Activated T-cell treated with anti-CD3 and anti-CD28 coated beads for 48 hours (primary cell): ENCODE results near the gene MYOZ3.

ENCODE experiments used
- DNase-seq: peaks from one replicate; pipeline ENCODE4 v3.0.0-alpha.2; 2020; ENCODE audit warnings: low read depth

MYOZ3 gene

DNA sequence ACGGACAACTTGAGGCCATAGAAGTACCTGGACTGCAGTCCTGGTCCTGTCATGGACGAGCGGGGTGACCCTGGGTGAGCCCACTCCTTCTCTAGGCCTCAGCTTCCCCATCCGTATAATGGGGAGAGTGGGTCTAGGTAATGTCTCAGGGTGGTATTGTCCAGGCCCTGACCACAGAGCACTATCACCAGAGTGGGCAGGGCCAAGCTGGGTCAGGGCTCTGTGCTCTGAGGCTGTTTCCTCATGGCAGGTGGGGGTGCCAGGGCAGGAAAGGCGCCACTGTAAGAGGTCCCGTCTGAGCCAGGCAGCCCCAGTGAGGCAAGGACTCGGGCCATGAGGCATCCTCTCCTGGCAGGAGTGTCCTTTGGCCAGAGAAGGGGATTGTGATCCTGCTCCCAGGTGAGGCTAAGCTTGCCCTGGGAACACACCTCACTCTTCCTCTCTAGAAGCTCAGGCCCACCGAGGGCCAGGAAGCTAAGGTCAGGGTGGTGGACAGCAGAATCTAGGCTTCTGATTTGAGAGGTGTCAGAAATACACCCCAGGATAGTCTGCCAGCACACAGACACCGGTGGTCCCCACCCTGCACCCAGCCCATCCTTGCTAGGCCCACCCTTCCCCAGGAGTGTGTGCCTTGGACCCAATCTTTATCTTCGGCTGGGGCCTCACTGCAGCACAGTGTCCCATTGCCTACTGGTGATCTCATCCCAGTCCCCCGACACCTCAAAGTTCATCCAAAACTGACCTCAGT lies 1.5 kb upstream of the MYOZ3 start:
- DNase-seq, result no peak

DNA sequence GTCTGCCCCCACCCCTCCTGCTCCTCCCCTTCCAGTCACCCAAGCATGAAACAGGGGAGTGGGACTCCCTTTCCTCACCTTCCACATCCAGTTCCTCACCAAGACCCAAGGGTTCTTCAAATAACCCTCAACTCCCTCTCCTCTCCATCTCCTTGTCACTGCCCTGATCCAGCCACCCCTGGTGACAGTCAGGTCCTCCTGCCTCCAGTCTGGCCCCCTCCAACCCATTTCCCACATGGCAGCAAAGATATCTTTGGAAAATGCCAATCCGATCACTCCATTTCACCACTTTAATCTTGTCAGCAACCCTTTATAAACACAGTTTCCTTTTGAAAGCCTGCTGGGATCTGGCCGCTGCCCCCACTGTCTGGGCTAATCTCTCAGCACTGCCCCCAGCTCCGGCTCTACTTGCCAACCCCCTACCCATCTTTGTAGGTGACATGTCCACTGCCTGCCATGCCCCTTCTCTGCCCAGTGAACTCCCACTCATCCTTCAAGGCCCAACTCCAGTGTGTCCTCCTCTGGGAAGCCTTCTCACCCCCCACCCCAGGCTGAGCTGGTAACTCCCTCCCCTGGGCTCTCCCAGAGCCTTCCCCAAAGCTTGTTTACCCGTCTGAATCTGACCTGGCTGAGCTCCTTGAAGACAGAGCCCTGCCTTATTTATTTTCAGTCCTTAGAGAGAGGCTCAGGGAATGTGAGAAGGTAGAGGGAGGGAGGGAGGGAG lies 781 bp upstream of the MYOZ3 start:
- no peak for DNase-seq

DNA sequence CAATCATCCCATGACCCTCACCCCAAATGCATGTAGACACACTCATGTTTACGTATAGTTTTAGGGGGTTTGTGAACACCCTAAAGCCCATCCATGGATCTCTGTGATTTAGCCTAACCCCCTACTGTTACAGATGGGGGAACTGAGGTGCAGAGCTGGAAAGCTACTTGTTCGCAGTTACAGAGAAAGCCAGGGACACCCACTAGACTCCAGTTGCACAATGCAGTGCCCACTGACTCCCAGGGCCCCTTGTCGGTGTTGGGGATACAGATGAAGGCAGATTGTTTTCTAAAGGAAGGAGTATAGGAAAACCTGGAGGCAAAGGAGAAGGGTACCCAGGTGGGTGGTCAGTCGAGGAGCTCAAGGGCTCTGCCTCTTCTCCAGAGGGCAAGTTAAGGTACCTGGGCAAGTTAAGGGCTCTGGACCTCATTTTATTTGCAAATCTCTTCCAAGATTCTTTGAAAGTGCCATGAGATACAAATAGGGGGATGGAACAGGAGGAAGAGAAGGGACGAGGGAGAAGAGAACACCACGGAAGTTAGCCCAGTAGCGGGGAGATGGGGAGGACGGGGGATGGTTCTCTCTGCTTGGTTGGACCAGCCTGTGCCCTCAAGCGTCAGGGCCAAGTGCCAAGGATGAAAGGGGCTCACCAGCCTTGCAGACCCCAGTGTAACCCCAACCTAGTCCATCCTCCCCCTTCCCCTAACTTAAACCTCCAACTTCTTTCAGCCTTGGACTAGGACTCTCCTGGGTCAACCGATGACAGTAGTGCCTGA lies 958 bp downstream of the MYOZ3 start:
- DNase-seq, result no peak

DNA sequence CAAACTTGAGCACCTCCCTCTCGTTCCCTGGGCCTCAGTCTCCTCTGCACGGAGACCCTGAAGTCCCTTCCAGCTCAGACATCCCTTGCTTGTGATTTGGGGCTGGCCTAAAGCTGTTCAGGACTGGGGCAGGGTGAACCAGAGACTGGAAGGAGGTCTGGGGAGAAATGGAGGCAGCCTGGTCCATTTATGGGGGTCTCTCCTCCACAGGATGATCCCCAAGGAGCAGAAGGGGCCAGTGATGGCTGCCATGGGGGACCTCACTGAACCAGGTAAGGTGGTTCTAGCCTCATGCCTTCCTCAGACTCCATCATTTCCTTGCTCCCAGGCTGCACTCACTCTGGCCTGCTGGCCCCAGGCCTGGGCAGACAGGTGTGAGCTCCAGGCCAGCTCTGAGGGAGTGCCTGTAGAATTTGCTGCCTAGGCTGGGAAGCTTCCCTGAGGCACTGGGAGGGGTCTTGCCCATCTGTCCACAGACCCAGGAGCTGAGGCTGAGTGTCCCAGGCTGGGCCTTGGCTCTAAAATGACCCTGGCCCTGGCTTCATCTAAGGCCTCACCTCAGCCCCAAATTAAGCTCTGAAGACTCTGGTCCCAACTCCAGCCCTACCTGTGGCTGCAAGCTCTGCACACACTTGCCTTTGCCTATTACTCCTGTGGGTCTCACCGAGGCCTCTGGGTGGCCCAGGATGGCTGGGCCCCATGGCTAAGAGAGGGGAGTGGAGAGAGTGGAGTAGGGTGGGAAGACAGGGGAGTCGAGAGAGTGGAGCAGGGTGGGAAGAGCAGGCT lies 1.9 kb downstream of the MYOZ3 start:
- DNase-seq, result no peak

DNA sequence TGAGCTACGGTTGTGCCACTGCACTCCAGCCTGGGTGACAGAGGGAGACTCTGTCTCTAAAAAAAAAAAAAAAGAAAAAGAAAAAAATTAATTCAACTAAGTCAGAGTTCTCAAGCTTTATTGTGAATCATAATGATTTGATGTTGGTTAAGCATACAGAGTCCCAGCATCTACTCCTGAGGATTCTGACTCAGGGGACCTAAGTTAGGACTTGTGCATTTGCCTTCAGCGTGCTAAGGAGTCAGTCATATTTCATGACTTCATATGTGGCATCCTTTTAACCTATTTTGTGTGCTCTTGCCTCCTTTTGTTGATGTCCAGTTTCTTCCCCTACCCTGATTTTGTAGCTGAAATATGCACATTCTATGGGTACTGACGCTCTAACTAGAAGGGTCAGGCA lies 2.9 kb downstream of the MYOZ3 start:
- DNase-seq, result no peak

DNA sequence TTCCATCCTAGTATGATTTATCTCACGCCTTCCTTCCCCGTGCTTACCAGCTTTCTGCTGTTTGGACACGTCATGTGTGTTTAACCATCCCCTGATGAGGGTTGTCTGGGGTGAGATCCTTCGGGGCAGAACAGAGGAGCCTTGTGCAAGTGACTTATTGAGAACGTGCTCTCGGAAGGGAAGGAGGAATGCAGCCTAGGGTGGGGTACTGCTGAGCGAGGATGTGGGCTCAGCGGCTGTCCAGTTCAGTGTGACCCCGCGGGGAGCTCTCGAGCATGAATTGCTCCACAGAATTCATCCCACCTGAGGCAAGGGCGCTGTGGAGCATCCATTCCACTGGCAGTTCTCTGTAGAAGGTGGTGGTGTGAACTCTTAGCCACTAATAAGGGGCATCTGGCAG lies 4.0 kb downstream of the MYOZ3 start:
- no peak for DNase-seq

DNA sequence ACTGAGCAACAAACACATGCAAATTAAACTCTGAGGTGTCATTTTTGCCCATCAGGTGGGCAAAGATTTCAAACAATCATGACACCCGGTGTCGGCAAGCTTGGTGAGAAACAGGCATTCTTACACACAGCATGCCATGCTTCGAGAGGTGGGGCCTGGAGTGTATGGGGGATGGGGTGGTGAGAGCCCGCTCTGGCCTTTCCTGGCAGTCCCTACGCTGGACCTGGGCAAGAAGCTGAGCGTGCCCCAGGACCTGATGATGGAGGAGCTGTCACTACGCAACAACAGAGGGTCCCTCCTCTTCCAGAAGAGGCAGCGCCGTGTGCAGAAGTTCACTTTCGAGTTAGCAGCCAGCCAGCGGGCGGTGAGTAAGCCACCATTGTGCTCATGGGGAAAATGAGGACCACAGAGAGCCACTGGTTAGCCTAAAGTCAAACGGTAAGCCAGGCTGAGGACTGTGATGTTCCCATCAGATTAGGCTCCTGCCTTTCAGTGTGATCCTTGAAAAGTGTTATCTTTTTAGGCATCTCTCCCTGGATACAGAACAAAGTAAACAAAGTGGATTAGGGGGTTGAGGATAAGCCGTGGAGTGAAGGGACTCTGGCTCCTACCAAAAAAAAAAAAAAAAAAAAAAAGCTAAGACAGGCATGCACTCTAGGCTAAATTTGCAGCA lies 9.4 kb downstream of the MYOZ3 start:
- no peak for DNase-seq

DNA sequence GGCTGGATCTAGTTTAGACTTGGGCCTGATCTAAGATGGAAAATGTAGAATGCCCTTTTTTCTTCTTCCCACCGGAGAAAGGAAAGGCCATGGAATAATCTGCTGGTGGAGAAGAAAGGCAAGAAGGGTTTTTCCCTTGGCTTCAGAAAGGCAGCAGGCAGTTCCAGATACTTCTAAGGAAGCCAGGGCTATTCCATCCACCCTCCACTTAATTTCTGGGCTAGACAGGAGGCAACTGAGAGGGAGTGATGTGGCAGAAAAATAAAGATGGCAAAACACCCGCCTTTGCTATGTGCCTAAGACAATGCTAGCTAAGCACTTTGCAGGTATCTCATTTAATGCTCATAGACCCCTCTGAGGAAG lies 9.9 kb downstream of the MYOZ3 start:
- no peak for DNase-seq

DNA sequence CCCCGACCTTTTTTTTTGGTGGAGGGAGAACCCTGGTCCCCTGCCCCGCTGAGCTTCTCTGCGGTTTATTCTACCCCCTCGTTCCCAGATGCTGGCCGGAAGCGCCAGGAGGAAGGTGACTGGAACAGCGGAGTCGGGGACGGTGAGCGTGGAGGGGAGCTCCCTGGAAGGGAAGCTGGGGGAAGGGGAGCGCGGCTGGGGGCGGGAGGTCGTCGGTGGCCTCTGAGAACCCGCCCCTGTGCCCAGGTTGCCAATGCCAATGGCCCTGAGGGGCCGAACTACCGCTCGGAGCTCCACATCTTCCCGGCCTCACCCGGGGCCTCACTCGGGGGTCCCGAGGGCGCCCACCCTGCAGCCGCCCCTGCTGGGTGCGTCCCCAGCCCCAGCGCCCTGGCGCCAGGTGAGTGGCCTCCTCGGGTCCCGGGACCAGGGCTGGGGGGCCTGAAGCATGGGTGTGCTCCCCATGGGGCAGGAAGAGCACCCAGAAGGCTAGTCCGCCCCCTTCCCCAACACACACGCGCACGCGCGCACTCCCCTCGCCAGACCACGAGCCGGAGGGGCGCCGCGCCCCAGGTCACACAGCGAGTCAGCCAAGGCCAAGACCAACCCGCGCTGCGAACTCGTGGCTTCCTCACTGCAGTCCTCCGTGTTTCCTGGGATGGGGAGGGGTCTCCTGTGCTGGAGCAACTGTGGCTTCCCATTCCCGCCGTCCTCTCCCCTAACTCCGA lies 10.6 kb downstream of the MYOZ3 start:
- DNase-seq, result no peak

DNA sequence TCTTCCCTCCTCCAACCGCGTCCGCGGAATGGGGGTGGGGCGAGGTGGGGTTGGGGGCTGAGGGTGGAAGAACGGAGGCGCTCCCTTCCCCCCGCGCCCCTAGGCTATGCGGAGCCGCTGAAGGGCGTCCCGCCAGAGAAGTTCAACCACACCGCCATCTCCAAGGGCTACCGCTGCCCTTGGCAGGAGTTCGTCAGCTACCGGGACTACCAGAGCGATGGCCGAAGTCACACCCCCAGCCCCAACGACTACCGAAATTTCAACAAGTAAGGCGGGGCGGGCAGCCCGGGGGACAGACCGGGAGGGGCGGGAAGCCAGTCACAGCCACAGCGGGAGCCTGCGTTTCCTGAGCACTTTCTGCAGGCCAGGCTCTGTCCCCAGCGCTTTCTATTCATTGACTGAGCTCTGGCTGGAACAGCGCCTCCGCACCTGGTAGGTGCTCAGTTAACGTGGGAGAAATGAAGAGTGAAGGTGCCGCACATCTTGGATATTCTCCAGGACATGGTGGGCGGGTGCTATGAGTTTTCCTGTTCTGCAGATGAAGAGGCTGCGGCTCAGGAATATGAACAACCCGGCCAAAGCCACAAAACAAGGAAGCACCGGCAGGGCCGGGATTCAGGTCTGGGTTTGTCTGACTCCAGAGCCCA lies 11.3 kb downstream of the MYOZ3 start:
- peak; percentile 18 for DNase-seq

DNA sequence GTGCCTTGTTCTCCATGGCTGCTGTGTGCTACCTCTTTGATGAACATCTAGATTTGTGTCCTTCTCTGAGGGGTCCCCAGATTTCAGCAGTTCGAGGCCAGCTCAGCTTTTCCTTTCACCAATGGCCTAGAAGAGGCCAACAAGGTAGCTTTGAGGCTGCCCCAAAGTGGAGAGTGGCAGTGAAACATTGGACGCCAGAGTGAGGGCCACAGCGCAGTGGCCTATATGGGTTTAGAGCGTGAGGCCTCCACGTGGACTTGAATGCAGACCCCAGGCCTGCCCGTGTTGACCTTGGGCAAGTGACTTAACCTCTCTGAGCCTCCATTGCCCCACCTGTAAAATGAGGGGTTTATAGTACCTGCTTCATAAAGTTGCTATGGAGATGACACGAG lies 11.8 kb downstream of the MYOZ3 start:
- no peak for DNase-seq

DNA sequence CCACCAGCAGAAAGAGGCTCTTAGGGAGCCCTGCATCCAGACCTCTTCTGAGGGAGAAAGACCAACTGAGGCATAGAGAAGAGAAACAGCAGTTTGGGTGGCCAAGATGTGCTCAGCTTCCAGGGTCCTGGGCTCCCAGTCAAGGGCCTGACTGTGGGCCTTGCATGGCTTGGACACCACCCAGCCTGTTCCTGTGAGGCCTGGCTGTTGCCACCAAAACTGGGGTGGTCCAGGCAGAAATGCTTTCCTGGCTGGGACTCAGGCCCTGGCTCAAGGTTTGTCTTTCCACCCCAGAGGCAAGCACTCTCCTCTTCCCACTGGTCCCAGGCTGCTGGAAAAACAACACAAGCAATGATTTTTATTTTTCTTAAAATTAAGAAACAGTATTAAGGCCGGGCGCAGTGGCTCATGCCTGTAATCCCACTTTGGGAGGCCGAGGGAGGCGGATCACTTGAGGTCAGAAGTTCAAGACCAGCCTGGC lies 13.3 kb downstream of the MYOZ3 start:
- no peak for DNase-seq

DNA sequence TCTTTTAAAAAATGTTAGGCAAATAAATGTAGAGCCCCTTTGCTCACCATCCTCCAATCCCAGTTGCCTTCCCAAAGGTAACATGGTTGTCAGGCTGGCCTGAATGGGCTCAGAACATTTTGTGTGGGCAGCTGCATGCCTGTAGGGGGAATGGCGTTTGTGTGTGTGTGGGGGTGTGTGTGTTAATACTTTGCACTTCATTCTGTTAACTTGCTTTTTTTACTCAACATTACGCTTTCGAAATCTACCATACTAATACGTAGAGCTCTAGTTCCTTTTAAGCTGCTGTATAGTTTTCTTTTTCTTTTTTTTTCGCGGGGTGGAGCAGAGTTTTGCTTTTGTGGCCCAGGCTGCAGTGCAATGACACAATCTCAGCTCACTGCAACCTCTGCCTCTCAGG lies 14.0 kb downstream of the MYOZ3 start:
- DNase-seq, result no peak

DNA sequence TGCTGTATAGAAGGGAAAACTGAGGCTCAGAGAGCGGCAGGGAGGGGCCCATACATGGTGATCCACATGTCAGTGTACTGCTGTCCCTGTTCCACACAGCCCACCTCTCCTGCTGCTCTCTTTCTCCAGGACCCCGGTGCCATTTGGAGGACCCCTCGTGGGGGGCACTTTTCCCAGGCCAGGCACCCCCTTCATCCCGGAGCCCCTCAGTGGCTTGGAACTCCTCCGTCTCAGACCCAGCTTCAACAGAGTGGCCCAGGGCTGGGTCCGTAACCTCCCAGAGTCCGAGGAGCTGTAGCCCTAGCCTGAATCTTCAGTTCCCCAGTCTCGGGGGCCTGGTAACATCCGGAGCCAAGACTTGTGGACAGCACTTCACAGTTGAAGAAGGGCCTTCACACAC lies 15.5 kb downstream of the MYOZ3 start:
- no peak for DNase-seq

DNA sequence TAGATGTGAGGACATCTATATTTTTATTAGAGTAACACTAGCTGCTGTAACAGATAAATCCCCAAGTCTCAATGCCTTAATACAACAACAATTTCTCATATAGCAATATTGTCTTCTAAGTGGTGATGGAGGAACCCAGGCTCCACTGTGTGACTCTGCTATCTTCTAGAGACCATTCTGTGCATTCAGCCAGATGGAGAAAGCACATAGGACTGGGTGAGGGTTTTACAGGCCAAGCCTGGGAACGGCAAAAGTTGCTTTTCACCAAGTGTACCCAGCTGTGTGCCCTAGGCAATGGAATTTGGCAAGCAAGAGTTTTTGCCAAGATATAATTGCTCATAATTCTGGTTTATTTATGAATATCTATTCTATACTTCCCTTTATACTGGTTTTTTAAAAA lies 28.1 kb downstream of the MYOZ3 start:
- no peak for DNase-seq

DNA sequence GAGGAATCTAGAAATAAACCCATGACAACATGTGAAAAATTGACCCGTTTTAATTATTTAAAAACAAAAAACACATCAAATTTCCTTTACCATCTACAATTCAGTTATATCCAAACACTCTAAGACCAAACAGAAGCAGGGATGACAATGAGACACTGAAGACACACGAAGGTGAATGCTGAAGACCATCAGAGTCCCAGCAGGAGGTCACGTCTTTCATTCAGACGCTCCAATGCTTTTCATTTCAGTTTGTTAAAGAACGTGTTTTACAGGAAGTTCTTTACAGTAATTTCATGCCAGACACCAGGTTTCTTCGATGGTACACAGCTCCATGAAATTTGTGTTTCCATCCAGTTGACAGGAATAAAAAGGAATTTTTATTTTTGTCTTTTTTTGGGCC lies 29.7 kb downstream of the MYOZ3 start:
- DNase-seq, result no peak

DNA sequence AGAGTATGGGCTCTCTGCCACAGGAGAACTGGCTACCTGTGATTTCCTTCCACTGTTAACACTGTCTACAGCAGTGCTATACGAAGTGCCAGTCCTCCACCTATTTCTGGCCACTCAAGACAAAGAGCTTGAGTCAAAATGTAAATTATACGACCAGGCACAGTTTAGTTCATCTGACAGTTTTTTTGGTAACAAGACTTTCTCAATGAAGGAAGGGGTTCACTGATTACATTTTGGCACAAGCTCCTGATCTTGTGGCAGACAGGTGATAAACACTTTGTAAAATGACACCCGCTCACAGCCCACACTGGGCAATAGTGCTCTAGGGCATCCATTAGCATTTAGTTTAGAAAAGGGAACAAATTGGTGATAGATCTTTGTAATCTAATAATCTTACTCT lies 31.2 kb downstream of the MYOZ3 start:
- DNase-seq, result no peak

DNA sequence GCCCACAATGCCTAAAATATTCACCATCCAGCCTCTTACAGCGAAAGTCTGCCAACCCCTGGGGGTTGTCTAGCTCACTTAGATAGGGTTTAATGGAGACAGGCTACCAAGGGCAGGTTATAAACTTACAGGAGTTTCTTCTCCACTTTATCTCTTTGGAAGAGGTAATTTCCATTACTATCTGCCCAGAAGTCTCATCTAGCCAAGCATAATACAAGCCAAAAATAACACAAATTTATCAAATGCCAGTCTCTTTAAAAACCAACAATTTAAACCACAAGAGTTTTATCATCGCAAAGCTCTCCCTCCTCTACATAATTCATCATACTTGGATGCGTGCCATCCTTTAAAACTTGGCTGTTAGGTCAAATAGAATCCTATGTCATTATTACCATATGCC lies 33.6 kb downstream of the MYOZ3 start:
- DNase-seq, result no peak

DNA sequence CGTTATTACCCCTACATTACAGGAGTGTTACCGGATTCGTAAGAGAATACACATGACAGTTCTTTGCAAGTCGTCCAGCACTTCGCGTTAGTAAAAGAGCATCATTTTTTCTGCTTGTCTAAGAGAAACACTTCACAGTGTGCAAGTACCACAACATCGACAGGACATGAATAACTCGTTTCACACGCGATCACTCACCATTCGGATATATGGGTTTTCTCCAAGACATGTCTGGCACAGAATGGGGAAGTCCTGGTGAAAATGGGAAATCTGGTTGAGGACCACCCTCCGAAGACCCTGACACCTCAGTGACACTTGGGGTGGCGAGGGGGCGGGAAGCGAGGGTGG lies 39.2 kb downstream of the MYOZ3 start:
- DNase-seq, result no peak

DNA sequence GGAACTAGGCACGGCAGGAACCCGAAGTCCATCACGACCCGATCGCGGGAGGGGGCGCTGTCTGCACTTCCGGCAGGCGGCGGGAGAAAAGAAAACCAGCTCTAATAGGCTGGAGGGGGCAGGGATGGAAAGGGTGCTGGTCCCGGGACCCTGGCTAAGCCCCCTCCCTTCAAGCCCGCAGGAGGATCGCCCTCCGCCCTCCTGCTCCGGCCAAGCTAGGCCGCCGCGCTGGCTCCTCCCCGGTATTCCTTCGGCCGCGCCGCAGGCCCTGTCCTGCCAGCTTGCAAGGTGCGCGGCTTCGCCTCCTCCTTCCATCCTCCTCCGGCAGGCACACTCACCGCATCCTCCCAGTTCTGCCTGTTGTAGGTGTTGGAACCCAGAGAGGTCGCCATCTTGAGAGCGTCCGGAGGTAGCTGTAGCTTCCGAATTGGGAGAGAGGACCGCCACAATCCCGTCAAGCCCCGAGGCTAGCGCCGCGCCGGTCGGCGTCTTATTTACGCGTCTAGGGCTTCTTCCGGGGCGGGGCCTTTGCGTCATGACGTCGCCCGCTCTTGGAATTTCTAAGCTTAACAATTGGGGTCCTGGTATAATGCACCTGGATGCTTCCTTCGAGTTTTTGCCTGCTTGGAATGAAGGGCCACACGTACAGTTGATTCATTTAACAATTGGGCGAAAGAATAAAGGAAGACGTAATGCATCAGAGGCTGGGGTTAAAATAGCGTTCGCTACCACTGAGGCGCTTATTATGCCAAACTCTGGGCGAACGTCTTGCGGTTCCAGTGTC lies 39.7 kb downstream of the MYOZ3 start, which contains the start of gene RBM22:
Gene RBM22 (minus strand): TSS at position 469 of the 784 bp plus-strand sequence. CDS start 77 bp downstream, at position 392.
- peak; percentile 84 for DNase-seq
